Measurements from ENCODE around the gene BANK1. TPM values are rescaled to one million over a fixed set of nuclear protein-coding genes. Genes with fewer than 3 reads are reported as not detected.

BANK1 gene
- total and polyA plus RNA-seq, 2 donors from 2014 or later, result 1.8 to 7.4 TPM

- H3K27me3 ChIP-seq (ENCODE audit: control insufficient read depth, insufficient read depth, low read length), result no peaks in the 10 kb centered on the region
- no peak for DNase-seq
- no peak for FAIRE-seq
- no peak overlapping the region for H3K27ac ChIP-seq (ENCODE audit: low read depth in 2 of 2, low read length in 2 of 2)
- no peak for TF ChIP-seq CTCF (IDR thresholded peaks at IDR 0.05; ENCODE audit: borderline replicate concordance, extremely low read depth, insufficient read depth)
- peaks cover 0 to 4% (median 2%) of the 10 kb centered on the region in 3 donors for H3K9me3 ChIP-seq (ENCODE audit: control insufficient read depth in 2 of 3, insufficient read depth in 1 of 3, low read length in 3 of 3)
- H3K4me1 ChIP-seq (ENCODE audit: control insufficient read depth in 2 of 3, insufficient read depth in 2 of 3, low read depth in 1 of 3, low read length in 3 of 3), result no peaks in the 10 kb centered on the region
- no peaks in the 10 kb centered on the region for H3K36me3 ChIP-seq (ENCODE audit: control insufficient read depth in 2 of 3, insufficient read depth in 3 of 3, low read length in 3 of 3)
- H3K4me3 ChIP-seq (ENCODE audit: low read length in 3 of 3), result no peak overlapping the region
- intact Hi-C loops (cut with DNase I), result no loop called here
- H3K9ac ChIP-seq (ENCODE audit: low read length in 3 of 3), result no peak overlapping the region
These were observed 323.6 kb downstream of the BANK1 start for GRCh38 chr4:102114118-102114630.

GRCh38 chr4:102116121-102116520, 325.6 kb downstream of the BANK1 start:
- H3K27ac ChIP-seq (ENCODE audit: low read depth in 2 of 2, low read length in 2 of 2), result no peak overlapping the region
- FAIRE-seq (no peak), DNase-seq (no peak)
- H3K36me3 ChIP-seq (ENCODE audit: control insufficient read depth in 2 of 3, insufficient read depth in 3 of 3, low read length in 3 of 3), result no peaks in the 10 kb centered on the region
- intact Hi-C loops (cut with DNase I), result no loop called here
- H3K4me1 ChIP-seq (ENCODE audit: control insufficient read depth in 2 of 3, insufficient read depth in 2 of 3, low read depth in 1 of 3, low read length in 3 of 3), result no peaks in the 10 kb centered on the region
- TF ChIP-seq CTCF (IDR thresholded peaks at IDR 0.05; ENCODE audit: borderline replicate concordance, extremely low read depth, insufficient read depth), result no peak
- no peak overlapping the region for H3K9ac ChIP-seq (ENCODE audit: low read length in 3 of 3)
- peaks cover 0 to 6% (median 2%) of the 10 kb centered on the region in 3 donors for H3K9me3 ChIP-seq (ENCODE audit: control insufficient read depth in 2 of 3, insufficient read depth in 1 of 3, low read length in 3 of 3)
- no peaks in the 10 kb centered on the region for H3K27me3 ChIP-seq (ENCODE audit: control insufficient read depth, insufficient read depth, low read length)
- no peak overlapping the region for H3K4me3 ChIP-seq (ENCODE audit: low read length in 3 of 3)

GRCh38 chr4:102120846-102121245, 330.3 kb downstream of the BANK1 start:
- TF ChIP-seq CTCF (IDR thresholded peaks at IDR 0.05; ENCODE audit: borderline replicate concordance, extremely low read depth, insufficient read depth), result no peak
- H3K9me3 ChIP-seq (ENCODE audit: control insufficient read depth in 2 of 3, insufficient read depth in 1 of 3, low read length in 3 of 3), result peaks cover 0 to 10% (median 2%) of the 10 kb centered on the region in 3 donors
- no peaks in the 10 kb centered on the region for H3K4me1 ChIP-seq (ENCODE audit: control insufficient read depth in 2 of 3, insufficient read depth in 2 of 3, low read depth in 1 of 3, low read length in 3 of 3)
- H3K27me3 ChIP-seq (ENCODE audit: control insufficient read depth, insufficient read depth, low read length), result no peaks in the 10 kb centered on the region
- no peaks in the 10 kb centered on the region for H3K36me3 ChIP-seq (ENCODE audit: control insufficient read depth in 2 of 3, insufficient read depth in 3 of 3, low read length in 3 of 3)
- H3K4me3 ChIP-seq (ENCODE audit: low read length in 3 of 3), result no peak overlapping the region
- H3K27ac ChIP-seq (ENCODE audit: low read depth in 2 of 2, low read length in 2 of 2), result no peak overlapping the region
- no peak for DNase-seq
- FAIRE-seq, result no peak
- intact Hi-C loops (cut with DNase I), result no loop called here
- no peak overlapping the region for H3K9ac ChIP-seq (ENCODE audit: low read length in 3 of 3)
